ENCODE measurements around the gene GOLGA3.
"Not testable (repeated sequence)": the region's sequence is repeated elsewhere in the genome, so short reads cannot be mapped to it uniquely, and the experiment has no call there.

GOLGA3 gene

DNA sequence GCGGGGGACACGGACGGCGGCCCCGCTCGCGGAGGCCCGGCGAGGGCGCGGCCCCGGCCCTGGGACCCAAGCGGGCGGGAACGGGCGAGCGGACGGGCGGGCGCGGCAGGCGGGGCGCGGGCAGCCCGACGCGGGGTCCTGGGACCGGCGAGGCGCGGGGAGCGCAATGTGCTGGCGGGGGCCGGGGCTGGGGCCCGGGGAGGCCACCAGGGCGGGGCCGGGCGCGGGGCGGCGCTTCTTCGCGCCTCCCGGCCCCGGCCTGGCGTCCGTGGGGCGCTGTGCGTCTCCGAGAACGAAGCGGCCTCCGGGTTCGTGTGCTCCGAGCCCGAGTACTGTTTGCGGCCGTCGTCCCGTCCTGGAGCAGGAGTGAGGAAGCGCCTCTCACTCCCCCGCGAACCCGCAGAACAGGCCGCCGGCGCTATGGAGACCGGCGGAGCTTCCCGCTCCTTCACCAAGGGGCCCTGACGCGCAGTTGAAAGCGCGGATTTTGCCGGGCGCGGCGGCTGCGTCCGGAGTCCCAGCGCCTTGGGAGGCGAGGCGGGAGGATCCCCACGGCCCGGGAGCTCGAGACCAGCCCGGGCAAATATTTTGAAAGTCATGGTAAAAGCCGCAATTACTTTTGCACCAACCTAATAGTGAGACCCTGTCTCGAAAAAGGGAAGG, 66.6 kb downstream of the GOLGA3 start:
- peak overlapping the region; percentile 93 for H3K27ac ChIP-seq (ENCODE audit: low read depth, low read length)
- H3K4me1 ChIP-seq (ENCODE audit: control insufficient read depth, insufficient read depth, low read length): peaks cover 5% of the 10 kb centered on the region
- H3K9ac ChIP-seq (ENCODE audit: low read length): peak overlapping the region; percentile 68
- H3K4me3 ChIP-seq (ENCODE audit: low read length): peak overlapping the region; percentile 75
- no peaks in the 10 kb centered on the region for H3K27me3 ChIP-seq (ENCODE audit: control insufficient read depth, insufficient read depth, low read length)
- no peaks in the 10 kb centered on the region for H3K36me3 ChIP-seq (ENCODE audit: control insufficient read depth, insufficient read depth, low read length)

- H3K9ac ChIP-seq (ENCODE audit: low read length): peak within 1 kb of the TSS; percentile 68
- peak within 1 kb of the TSS; percentile 89 for H3K4me3 ChIP-seq (ENCODE audit: low read length)
- H3K36me3 ChIP-seq (ENCODE audit: control insufficient read depth, insufficient read depth, low read length): peaks cover under 1% of the 10 kb centered on the region
- peak within 1 kb of the TSS; percentile 93 for H3K27ac ChIP-seq (ENCODE audit: low read depth, low read length)
- H3K4me1 ChIP-seq (ENCODE audit: control insufficient read depth, insufficient read depth, low read length): peaks cover 5% of the 10 kb centered on the region
- H3K27me3 ChIP-seq (ENCODE audit: control insufficient read depth, insufficient read depth, low read length): no peaks in the 10 kb centered on the region
These were observed 67.4 kb downstream of the GOLGA3 start, which contains the start of gene ANKLE2 for GRCh38 chr12:132761032-132761920. TSS of gene ANKLE2 (minus strand) at chr12:132761832. CDS start at chr12:132761798, 34 bp downstream.

DNA sequence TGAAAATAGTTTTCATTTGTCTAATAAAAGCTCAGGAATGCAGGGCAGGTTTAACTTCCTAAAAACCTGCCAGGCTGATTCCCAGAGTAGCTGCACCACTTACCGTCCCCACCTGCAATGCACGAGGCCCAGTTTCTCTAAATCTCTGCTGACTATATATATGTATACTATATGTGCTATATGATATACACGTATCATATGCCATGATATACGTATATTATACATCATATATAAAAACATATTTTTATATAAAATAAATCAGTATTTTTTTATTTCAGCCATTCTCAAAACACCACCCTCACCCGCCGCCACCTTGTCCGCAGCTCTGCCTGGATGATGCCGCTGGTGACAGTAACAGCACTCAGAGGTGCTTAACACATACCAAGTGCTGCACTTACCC, 69.3 kb downstream of the GOLGA3 start:
- H3K4me3 ChIP-seq (ENCODE audit: low read length): no peak overlapping the region
- peaks cover 5% of the 10 kb centered on the region for H3K36me3 ChIP-seq (ENCODE audit: control insufficient read depth, insufficient read depth, low read length)
- peaks cover 5% of the 10 kb centered on the region for H3K4me1 ChIP-seq (ENCODE audit: control insufficient read depth, insufficient read depth, low read length)
- no peak overlapping the region for H3K27ac ChIP-seq (ENCODE audit: low read depth, low read length)
- H3K9ac ChIP-seq (ENCODE audit: low read length): no peak overlapping the region
- no peaks in the 10 kb centered on the region for H3K27me3 ChIP-seq (ENCODE audit: control insufficient read depth, insufficient read depth, low read length)

DNA sequence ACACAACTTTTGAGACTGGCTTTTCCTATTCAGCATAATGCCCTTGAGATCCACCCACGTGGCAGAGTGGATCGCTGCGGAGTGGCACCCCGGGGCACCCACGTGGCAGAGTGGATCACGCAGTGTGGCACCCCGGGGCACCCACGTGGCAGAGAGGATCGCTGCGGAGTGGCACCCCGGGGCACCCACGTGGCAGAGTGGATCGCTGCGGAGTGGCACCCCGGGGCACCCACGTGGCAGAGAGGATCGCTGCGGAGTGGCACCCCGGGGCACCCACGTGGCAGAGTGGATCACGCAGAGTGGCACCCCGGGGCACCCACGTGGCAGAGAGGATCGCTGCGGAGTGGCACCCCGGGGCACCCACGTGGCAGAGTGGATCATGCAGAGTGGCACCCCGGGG, 69.8 kb downstream of the GOLGA3 start:
- H3K36me3 ChIP-seq (ENCODE audit: control insufficient read depth, insufficient read depth, low read length); H3K27me3 ChIP-seq (ENCODE audit: control insufficient read depth, insufficient read depth, low read length); H3K27ac ChIP-seq (ENCODE audit: low read depth, low read length); H3K4me1 ChIP-seq (ENCODE audit: control insufficient read depth, insufficient read depth, low read length); H3K9ac ChIP-seq (ENCODE audit: low read length); H3K4me3 ChIP-seq (ENCODE audit: low read length): not testable (repeated sequence)

GRCh38 chr12:132754160-132754932, 74.3 kb downstream of the GOLGA3 start:
- Histone ChIP-seq H3K4me1 (ENCODE audit: control insufficient read depth, insufficient read depth, low read length) (no peaks in the 10 kb centered on the region), H3K27ac (ENCODE audit: low read depth, low read length) (no peak overlapping the region), H3K4me3 (ENCODE audit: low read length) (no peak overlapping the region), H3K36me3 (ENCODE audit: control insufficient read depth, insufficient read depth, low read length) (peaks cover 26% of the 10 kb centered on the region), H3K9ac (ENCODE audit: low read length) (no peak overlapping the region), H3K27me3 (ENCODE audit: control insufficient read depth, insufficient read depth, low read length) (no peaks in the 10 kb centered on the region)

GRCh38 chr12:132753670-132754069, 75.0 kb downstream of the GOLGA3 start:
- H3K27ac ChIP-seq (ENCODE audit: low read depth, low read length); H3K4me1 ChIP-seq (ENCODE audit: control insufficient read depth, insufficient read depth, low read length); H3K27me3 ChIP-seq (ENCODE audit: control insufficient read depth, insufficient read depth, low read length); H3K4me3 ChIP-seq (ENCODE audit: low read length); H3K9ac ChIP-seq (ENCODE audit: low read length): not testable (repeated sequence)
- H3K36me3 ChIP-seq (ENCODE audit: control insufficient read depth, insufficient read depth, low read length): peaks cover 27% of the 10 kb centered on the region

DNA sequence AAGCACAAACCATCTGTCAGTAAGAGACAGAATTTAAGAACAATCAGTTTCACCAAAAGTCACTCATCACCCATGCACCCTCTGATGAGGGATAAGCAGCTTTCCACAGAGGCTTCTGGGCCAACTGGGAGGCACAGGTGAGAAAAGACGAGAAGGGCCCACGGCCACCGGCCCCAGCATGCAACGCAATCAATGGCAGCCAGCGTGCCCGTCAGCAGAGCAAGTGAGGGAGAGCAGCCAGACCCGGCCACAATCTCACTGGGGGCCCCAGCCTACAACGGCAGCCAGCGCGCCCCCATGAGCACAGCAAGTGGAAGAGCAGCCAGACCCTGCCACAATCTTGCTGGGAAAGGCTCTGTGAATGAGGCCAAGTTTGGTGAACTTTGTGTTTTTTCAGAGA, 80.3 kb downstream of the GOLGA3 start:
- peaks cover 46% of the 10 kb centered on the region for H3K36me3 ChIP-seq (ENCODE audit: control insufficient read depth, insufficient read depth, low read length)
- H3K27me3 ChIP-seq (ENCODE audit: control insufficient read depth, insufficient read depth, low read length): no peaks in the 10 kb centered on the region
- no peak overlapping the region for H3K9ac ChIP-seq (ENCODE audit: low read length)
- no peak overlapping the region for H3K4me3 ChIP-seq (ENCODE audit: low read length)
- H3K27ac ChIP-seq (ENCODE audit: low read depth, low read length): no peak overlapping the region
- H3K4me1 ChIP-seq (ENCODE audit: control insufficient read depth, insufficient read depth, low read length): no peaks in the 10 kb centered on the region

DNA sequence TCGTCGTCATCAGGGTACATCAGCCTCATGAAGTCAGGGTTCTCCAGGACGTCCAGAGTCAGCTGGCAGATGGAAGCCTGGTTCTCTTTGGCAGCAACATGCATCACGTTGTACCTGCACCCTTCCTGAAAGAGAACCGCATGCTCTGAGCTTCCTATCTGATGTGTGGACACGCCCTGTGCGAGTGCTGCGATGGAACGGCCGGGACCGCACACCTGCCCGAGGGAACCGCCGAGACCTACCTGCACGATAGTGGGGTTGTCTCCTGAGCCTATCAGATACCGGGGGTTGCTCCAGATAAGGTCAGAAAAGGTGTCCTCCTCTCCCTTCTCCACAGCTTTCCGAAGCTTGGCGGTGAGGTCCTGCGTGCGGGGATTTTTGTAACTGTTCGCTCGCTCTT, 80.8 kb downstream of the GOLGA3 start:
- no peak overlapping the region for H3K9ac ChIP-seq (ENCODE audit: low read length)
- H3K27me3 ChIP-seq (ENCODE audit: control insufficient read depth, insufficient read depth, low read length): no peaks in the 10 kb centered on the region
- H3K4me1 ChIP-seq (ENCODE audit: control insufficient read depth, insufficient read depth, low read length): no peaks in the 10 kb centered on the region
- no peak overlapping the region for H3K27ac ChIP-seq (ENCODE audit: low read depth, low read length)
- peaks cover 43% of the 10 kb centered on the region for H3K36me3 ChIP-seq (ENCODE audit: control insufficient read depth, insufficient read depth, low read length)
- H3K4me3 ChIP-seq (ENCODE audit: low read length): no peak overlapping the region

GRCh38 chr12:132747395-132747794, 81.3 kb downstream of the GOLGA3 start:
- Histone ChIP-seq H3K4me3 (ENCODE audit: low read length) (no peak overlapping the region), H3K27me3 (ENCODE audit: control insufficient read depth, insufficient read depth, low read length) (no peaks in the 10 kb centered on the region), H3K4me1 (ENCODE audit: control insufficient read depth, insufficient read depth, low read length) (no peaks in the 10 kb centered on the region), H3K36me3 (ENCODE audit: control insufficient read depth, insufficient read depth, low read length) (peaks cover 47% of the 10 kb centered on the region), H3K27ac (ENCODE audit: low read depth, low read length) (no peak overlapping the region), H3K9ac (ENCODE audit: low read length) (no peak overlapping the region)

DNA sequence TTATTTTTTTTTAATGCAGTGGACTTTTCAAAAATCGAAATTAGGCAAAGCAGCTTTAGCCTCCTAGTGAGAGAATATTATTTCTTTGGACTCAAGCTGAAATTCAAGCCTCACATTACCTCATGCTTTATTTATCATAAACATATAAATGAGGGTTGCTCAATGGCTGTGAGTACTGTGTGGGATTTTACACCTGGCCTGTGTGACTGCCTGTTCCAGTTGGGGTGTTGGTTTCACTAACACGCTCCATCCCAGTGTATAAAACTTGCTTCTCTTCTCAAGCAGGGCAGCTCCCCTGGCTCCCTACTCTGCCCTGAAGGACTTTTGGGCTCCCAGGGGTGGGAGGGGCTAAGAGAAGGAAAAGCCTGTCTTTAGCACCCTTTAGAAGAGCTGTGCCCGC, 82.1 kb downstream of the GOLGA3 start:
- peaks cover 48% of the 10 kb centered on the region for H3K36me3 ChIP-seq (ENCODE audit: control insufficient read depth, insufficient read depth, low read length)

DNA sequence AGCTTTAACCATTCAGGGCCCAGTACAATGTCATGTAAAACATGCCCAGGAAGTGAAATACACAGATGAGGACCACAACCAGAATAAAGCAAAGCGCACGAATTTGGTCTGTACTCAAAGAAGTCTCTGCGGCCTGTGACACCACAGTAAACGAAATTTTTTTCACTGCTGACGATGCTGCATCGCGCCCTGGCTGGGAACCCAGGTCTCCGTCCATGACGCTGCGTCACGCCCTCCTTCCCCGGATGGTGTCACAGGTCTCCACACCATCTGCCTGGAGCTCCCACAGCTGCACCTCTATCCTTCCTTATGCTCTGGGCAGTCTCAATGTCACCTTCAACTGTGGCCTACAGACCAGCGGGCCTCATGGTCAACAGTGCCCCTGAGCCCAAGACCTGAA, 84.8 kb downstream of the GOLGA3 start:
- H3K9ac ChIP-seq (ENCODE audit: low read length): no peak overlapping the region

More for the DNA sequence above, 82.1 kb downstream of the GOLGA3 start:
- H3K4me3 ChIP-seq (ENCODE audit: low read length): no peak overlapping the region
- H3K9ac ChIP-seq (ENCODE audit: low read length): no peak overlapping the region
- no peaks in the 10 kb centered on the region for H3K27me3 ChIP-seq (ENCODE audit: control insufficient read depth, insufficient read depth, low read length)
- H3K27ac ChIP-seq (ENCODE audit: low read depth, low read length): no peak overlapping the region
- H3K4me1 ChIP-seq (ENCODE audit: control insufficient read depth, insufficient read depth, low read length): no peaks in the 10 kb centered on the region

DNA sequence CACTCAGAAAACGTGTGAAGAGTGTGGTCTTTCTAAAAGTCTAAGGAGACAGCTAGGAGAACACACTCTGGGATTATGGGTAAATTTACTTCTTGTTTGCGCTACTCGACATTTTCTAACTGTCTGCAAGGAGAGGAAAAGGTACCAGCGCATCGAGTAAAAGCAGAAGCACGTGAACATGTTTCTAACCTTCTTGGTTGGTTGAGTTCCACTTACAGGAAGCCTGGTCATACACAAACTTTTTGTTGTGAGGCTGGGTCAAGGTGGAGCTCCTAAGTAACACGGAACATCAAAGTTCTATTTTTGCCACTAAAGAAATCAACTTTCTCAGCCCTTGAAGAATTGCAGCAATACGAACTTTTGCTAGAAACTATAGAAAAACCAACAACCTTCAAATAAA, 87.0 kb downstream of the GOLGA3 start:
- H3K27ac ChIP-seq (ENCODE audit: low read depth, low read length): no peak overlapping the region
- no peaks in the 10 kb centered on the region for H3K27me3 ChIP-seq (ENCODE audit: control insufficient read depth, insufficient read depth, low read length)
- no peak overlapping the region for H3K4me3 ChIP-seq (ENCODE audit: low read length)
- H3K9ac ChIP-seq (ENCODE audit: low read length): no peak overlapping the region
- no peaks in the 10 kb centered on the region for H3K4me1 ChIP-seq (ENCODE audit: control insufficient read depth, insufficient read depth, low read length)
- H3K36me3 ChIP-seq (ENCODE audit: control insufficient read depth, insufficient read depth, low read length): peaks cover 38% of the 10 kb centered on the region

More for the DNA sequence above, 84.8 kb downstream of the GOLGA3 start:
- Histone ChIP-seq H3K36me3 (ENCODE audit: control insufficient read depth, insufficient read depth, low read length) (peaks cover 48% of the 10 kb centered on the region), H3K4me3 (ENCODE audit: low read length) (no peak overlapping the region), H3K27ac (ENCODE audit: low read depth, low read length) (no peak overlapping the region), H3K4me1 (ENCODE audit: control insufficient read depth, insufficient read depth, low read length) (no peaks in the 10 kb centered on the region), H3K27me3 (ENCODE audit: control insufficient read depth, insufficient read depth, low read length) (no peaks in the 10 kb centered on the region)
